DMS79 (cell line): ENCODE data around the gene C14orf132.
"Not testable (repeated sequence)": the region's sequence is repeated elsewhere in the genome, so short reads cannot be mapped to it uniquely, and the experiment has no call there.

Experiments
- DNase-seq: peaks from one replicate; lab custom pipeline; 2025; lab: John Stamatoyannopoulos, UW

Gene C14orf132

GRCh38 chr14:96038920-96039632, at the start of gene C14orf132:
Gene C14orf132 (plus strand): TSS chr14:96039362. CDS start chr14:96039501, 139 bp downstream.
- peak; percentile 50 for DNase-seq

GRCh38 chr14:95993768-95994592, 45.2 kb upstream of the C14orf132 start:
- peak; percentile 53 for DNase-seq

- no peak for DNase-seq
Measured at GRCh38 chr14:95994593-95994928, 44.6 kb upstream of the C14orf132 start.

GRCh38 chr14:95998656-95999055, 40.5 kb upstream of the C14orf132 start:
- DNase-seq, result peak; percentile 29

- DNase-seq, result peak; percentile 11
Measured at GRCh38 chr14:96001866-96002497, 37.2 kb upstream of the C14orf132 start.

GRCh38 chr14:96002498-96002884, 36.7 kb upstream of the C14orf132 start:
- DNase-seq, result no peak

GRCh38 chr14:96011131-96011530, 28.0 kb upstream of the C14orf132 start:
- no peak for DNase-seq

GRCh38 chr14:96011607-96012006, 27.6 kb upstream of the C14orf132 start:
- DNase-seq, result no peak

- not testable (repeated sequence) for DNase-seq
Measured at GRCh38 chr14:96012757-96013156, 26.4 kb upstream of the C14orf132 start.

- no peak for DNase-seq
Measured at GRCh38 chr14:96014176-96014575, 25.0 kb upstream of the C14orf132 start.

GRCh38 chr14:96016501-96017160, 22.5 kb upstream of the C14orf132 start:
- peak; percentile 81 for DNase-seq

- no peak for DNase-seq
Measured at GRCh38 chr14:96017882-96018281, 21.3 kb upstream of the C14orf132 start.

- DNase-seq, result no peak
Measured at GRCh38 chr14:96027431-96028355, 11.5 kb upstream of the C14orf132 start.

GRCh38 chr14:96029089-96029645, 10.0 kb upstream of the C14orf132 start:
- DNase-seq, result no peak

- no peak for DNase-seq
Measured at GRCh38 chr14:96030108-96030760, 8.9 kb upstream of the C14orf132 start.

- no peak for DNase-seq
Measured at GRCh38 chr14:96031691-96032090, 7.5 kb upstream of the C14orf132 start.

- DNase-seq, result no peak
Measured at GRCh38 chr14:96035456-96035855, 3.7 kb upstream of the C14orf132 start.

GRCh38 chr14:96037891-96038557, 1.1 kb upstream of the C14orf132 start:
- no peak for DNase-seq

- DNase-seq, result peak; percentile 70
Measured at GRCh38 chr14:96038558-96038919, 623 bp upstream of the C14orf132 start.
